ENCODE results near the gene BCL2L11.

BCL2L11 gene

GRCh38 chr2:111173338-111173737 lies 52.6 kb downstream of the BCL2L11 start:
- no peak for DNase-seq (ENCODE audit: low read depth)
- TF ChIP-seq POLR2A (IDR thresholded peaks at IDR 0.05; ENCODE audit: extremely low read depth, insufficient read length) = no peak
- H3K4me3 ChIP-seq (ENCODE audit: low read depth, low read length) = no peak overlapping the region

DNA sequence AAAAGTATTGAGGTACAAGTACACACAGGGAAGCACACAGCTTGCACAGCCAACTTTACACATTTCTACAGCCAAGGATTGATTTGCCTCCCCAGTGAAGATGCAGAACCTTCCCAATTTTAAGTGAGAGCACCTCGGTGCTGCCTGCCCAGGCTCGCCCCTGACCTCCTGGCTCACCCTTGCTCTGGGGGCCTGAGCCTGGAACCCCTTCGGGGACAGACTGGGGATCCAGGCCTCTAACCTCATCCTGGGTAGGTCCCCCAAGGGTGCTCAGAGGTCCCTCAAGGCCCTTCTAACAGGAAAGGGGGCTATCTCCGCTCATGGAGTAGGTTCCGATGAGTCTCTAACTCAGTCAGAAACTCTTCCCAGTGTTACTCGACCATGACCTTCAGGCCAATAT lies 53.1 kb downstream of the BCL2L11 start:
- H3K4me3 ChIP-seq (ENCODE audit: low read depth, low read length) = no peak overlapping the region
- no peak for TF ChIP-seq POLR2A (IDR thresholded peaks at IDR 0.05; ENCODE audit: extremely low read depth, insufficient read length)
- TF ChIP-seq CTCF (IDR thresholded peaks at IDR 0.05; ENCODE audit: low read depth, low read length) = no peak
- no peak for TF ChIP-seq MYC (IDR thresholded peaks at IDR 0.05; ENCODE audit: low read depth, low read length)
- TF ChIP-seq MAX (IDR thresholded peaks at IDR 0.05; ENCODE audit: low read depth, low read length) = no peak
- no peak for DNase-seq (ENCODE audit: low read depth)

DNA sequence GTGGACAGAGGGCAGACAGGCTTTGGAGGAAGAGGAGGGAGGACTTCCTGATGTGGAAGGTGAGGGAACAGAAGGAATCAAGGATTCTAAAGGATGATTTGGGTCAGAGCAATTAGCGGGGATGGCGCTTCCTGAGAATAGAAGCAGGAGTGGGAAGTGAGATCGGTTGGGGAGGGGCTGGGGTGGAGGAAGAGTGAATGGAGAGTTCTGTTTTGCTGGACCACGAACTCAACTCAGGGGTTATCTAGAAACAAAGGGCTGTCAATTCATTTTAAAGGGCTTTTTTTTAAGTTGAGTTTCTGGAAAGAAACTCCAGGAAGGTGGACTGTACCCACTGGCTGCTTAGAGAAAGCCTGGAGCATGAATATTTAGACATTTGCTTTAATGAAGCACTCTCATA lies 54.9 kb downstream of the BCL2L11 start:
- no peak overlapping the region for H3K4me3 ChIP-seq (ENCODE audit: low read depth, low read length)
- TF ChIP-seq CTCF (IDR thresholded peaks at IDR 0.05; ENCODE audit: low read depth, low read length) (no peak), MYC (IDR thresholded peaks at IDR 0.05; ENCODE audit: low read depth, low read length) (no peak), MAX (IDR thresholded peaks at IDR 0.05; ENCODE audit: low read depth, low read length) (no peak), POLR2A (IDR thresholded peaks at IDR 0.05; ENCODE audit: extremely low read depth, insufficient read length) (no peak)
- DNase-seq (ENCODE audit: low read depth) = no peak

DNA sequence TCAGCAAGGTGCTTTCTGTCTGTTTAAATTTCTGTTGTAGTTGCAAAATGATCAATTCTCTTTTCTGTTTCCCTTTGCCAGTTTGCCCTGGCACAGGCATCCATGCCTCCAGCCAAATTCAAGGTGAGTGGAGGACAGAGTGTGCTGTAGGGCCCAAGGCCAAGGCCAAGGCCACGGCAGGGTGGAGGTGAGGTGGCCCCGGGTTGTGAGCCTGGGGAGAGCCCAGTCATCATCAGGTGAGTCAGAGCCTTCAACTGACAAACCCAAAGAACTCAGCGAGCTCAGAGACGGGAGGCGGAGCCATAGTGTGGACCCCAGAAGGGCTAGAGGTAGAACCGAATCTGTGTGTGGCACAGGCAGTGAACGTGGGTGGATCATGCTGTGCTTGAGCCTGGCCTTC lies 55.7 kb downstream of the BCL2L11 start:
- DNase-seq (ENCODE audit: low read depth) = no peak
- TF ChIP-seq MAX (IDR thresholded peaks at IDR 0.05; ENCODE audit: low read depth, low read length) = no peak
- no peak for TF ChIP-seq CTCF (IDR thresholded peaks at IDR 0.05; ENCODE audit: low read depth, low read length)
- TF ChIP-seq POLR2A (IDR thresholded peaks at IDR 0.05; ENCODE audit: extremely low read depth, insufficient read length) = no peak
- TF ChIP-seq MYC (IDR thresholded peaks at IDR 0.05; ENCODE audit: low read depth, low read length) = no peak
- no peak overlapping the region for H3K4me3 ChIP-seq (ENCODE audit: low read depth, low read length)

DNA sequence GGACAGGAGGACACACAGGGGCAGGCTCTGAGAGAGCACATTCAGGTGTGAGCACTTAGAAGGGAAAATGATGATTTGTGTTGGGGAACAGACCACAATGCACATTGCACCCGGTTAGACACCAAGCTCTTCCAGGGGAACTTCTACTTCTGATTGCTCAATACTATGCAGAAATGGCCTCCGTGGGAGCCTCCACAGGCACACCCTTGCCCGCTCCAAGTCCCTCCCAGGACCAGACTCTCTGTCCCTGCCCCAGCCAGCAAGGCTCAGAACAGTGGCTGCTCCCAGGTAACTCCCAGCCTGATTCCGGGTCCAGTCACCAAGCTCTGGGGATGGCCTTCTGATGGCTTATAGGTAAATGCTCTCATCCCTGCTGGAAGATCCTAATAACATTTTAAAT lies 56.2 kb downstream of the BCL2L11 start:
- DNase-seq (ENCODE audit: low read depth) = peak; percentile 42
- TF ChIP-seq CTCF (IDR thresholded peaks at IDR 0.05; ENCODE audit: low read depth, low read length) (no peak), POLR2A (IDR thresholded peaks at IDR 0.05; ENCODE audit: extremely low read depth, insufficient read length) (no peak), MYC (IDR thresholded peaks at IDR 0.05; ENCODE audit: low read depth, low read length) (no peak), MAX (IDR thresholded peaks at IDR 0.05; ENCODE audit: low read depth, low read length) (no peak)
- no peak overlapping the region for H3K4me3 ChIP-seq (ENCODE audit: low read depth, low read length)

- no peak for DNase-seq (ENCODE audit: low read depth)
- TF ChIP-seq POLR2A (IDR thresholded peaks at IDR 0.05; ENCODE audit: extremely low read depth, insufficient read length) (no peak), MYC (IDR thresholded peaks at IDR 0.05; ENCODE audit: low read depth, low read length) (no peak), MAX (IDR thresholded peaks at IDR 0.05; ENCODE audit: low read depth, low read length) (no peak), CTCF (IDR thresholded peaks at IDR 0.05; ENCODE audit: low read depth, low read length) (no peak)
- H3K4me3 ChIP-seq (ENCODE audit: low read depth, low read length) = no peak overlapping the region
These were observed 57.6 kb downstream of the BCL2L11 start for GRCh38 chr2:111178296-111178695.

All from NB4 (cell line).